Activated CD4-positive, CD25-positive, alpha-beta regulatory T cell treated with anti-CD3 and anti-CD28 coated beads, Interleukin-2, amount 50 U/mL, for 16 hours (primary cell): ENCODE measurements around the gene ZNF497.
"Not testable (repeated sequence)": the region's sequence is repeated elsewhere in the genome, so short reads cannot be mapped to it uniquely, and the experiment has no call there.

Experiments
- DNase-seq: peaks from one replicate; pipeline ENCODE4 v3.0.0-alpha.2; 2020; ENCODE audit warnings: low read depth, low spot score

Gene ZNF497

DNA sequence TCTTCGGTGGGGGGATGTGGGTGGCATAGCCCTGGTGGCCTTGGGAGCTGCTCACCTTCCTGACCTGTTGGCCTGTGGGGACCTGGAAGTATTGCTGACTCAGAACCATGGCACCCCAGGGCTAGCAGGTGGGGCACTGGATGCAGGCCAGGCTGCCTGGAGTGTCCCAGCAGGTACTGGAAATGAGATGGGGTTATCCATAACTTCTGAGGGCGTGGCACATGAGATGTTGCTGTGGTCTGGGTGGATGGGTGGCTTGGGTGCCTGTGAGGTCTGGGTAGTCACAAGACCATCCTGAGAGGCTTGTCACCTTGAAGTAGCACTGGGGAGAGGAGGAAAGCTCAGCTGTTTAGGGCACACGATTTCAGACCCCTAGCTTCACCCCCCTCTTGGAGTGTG lies 32.3 kb upstream of the ZNF497 start:
- no peak for DNase-seq

DNA sequence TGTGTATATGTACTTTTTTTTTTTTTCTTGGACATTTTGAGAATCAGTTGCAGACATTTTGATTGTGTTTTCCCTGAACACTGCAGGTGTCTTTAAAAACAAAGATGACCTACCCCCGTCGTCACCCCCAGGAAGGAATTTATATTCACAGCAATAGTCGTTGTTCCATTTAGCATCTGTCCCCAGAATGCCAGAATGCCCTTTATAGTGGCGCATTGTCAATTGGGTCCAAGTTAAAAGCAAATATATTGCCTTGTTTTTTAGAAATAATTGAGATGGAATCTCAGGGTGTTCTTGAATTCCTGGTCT lies 31.1 kb upstream of the ZNF497 start:
- DNase-seq, result no peak

DNA sequence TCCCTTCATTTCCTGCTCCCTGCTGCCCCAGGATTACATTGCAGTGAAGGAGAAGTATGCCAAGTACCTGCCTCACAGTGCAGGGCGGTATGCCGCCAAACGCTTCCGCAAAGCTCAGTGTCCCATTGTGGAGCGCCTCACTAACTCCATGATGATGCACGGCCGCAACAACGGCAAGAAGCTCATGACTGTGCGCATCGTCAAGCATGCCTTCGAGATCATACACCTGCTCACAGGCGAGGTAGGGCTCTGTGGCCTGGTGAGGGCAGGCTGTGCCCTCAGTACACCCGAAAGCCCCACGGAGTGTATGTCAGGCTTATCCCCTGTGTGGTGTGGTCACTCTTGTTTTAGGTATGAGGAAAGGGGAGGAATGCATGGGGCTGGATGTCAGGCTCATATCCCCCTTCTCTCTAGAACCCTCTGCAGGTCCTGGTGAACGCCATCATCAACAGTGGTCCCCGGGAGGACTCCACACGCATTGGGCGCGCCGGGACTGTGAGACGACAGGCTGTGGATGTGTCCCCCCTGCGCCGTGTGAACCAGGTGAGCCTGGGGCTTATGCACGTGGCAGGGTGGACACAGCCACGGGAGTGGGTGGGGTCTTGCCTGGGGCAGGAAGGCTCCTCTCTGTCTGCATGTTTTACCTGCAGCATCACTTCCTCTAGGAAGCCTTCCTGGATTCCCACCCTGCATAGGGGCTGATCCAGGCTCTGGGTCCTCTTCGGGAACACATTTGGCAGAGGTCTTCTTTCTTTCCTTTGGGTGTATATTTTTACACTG lies 30.6 kb upstream of the ZNF497 start:
- no peak for DNase-seq

DNA sequence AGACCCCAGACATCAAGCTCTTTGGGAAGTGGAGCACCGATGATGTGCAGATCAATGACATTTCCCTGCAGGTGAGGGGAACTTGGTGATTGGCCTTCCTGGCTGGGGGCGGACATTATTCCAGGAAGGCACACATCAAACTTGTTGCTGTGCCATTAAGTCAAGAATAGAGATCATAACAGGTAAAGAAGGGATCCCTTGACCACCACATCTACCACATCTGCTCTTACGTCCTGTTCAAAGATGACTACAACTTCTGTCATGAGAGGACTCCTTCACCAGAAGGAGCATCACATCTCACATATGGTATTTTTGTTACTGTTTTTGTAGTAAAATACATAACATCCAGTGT lies 25.6 kb upstream of the ZNF497 start:
- DNase-seq, result no peak

DNA sequence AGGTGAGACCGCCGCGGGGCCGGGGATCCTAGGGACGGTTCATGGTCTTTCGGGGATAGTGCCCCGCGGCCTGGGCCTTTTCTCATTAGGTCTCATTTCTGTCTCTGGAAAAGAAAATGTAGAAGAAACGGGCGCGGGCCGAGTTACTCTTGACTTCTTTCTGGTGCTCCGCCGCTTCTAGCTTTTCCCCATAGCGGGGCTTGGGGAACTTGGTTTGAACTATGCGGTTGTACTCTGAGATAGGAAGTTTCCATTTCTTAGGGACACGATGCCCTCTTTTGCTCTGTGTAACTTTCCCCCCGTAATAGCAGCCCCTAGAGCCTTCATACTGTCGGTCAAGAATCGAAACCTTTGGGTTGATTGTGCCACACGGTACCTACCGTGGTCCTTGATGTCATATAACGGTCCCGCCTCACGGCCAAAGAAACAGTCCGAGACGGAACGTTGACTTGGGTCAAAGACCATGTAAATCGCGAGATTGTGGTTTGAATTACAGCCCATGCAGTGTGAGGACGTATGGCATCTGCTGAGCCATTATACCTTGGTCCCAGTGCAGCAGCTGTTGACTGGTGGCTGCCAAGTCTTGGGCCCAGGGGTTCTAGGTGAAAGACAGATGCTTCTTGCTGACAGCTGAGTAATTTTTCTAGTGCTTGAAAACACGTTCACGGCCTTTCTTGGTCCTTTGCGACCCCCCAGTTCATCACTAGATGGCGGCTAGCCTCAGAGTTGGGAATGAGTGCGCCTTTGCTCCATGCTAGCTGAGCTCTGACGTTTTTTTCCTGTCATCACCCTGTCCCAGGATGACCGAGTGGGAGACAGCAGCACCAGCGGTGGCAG lies 25.0 kb upstream of the ZNF497 start:
- no peak for DNase-seq

DNA sequence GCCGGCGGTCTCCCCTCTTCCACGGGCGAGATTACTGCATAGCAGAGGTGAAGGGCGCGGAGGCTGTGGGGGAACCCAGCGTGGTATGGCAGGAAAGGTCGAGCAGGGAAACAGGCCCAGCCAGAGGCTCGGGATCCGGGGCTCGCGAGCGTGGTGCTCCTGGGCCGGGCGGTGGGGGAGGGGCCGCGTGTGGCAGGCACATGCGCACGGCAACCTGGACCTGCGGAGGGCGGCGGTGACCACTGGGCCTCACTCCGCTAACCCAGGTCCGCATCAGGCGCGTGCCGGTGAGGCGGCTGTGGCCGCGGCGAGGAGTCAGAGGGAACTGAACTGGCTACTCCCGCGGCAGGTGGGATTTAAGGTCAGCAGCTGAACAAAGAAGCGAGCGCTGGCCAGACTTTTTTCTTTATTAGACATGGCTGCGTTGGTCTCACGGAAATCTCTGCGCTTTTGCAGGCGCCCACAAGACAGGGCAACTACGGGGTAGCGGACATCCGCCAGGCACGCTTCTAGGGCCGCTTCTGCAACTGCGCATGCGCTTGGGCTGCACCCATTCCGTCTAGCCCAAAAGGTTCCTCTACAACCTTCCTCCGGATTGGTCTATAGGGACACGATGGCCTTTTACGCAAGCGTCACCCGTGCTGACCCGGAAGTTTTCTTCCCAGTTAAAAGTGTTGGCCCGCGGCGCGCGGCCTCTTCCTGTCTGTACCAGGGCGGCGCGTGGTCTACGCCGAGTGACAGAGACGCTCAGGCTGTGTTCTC lies 24.2 kb upstream of the ZNF497 start, which contains the start of gene RPS5:
TSS of gene RPS5 (plus strand) at position 694 of the 762 bp plus-strand sequence. CDS start 869 bp downstream, outside the sequence.
- DNase-seq, result peak; percentile 97

DNA sequence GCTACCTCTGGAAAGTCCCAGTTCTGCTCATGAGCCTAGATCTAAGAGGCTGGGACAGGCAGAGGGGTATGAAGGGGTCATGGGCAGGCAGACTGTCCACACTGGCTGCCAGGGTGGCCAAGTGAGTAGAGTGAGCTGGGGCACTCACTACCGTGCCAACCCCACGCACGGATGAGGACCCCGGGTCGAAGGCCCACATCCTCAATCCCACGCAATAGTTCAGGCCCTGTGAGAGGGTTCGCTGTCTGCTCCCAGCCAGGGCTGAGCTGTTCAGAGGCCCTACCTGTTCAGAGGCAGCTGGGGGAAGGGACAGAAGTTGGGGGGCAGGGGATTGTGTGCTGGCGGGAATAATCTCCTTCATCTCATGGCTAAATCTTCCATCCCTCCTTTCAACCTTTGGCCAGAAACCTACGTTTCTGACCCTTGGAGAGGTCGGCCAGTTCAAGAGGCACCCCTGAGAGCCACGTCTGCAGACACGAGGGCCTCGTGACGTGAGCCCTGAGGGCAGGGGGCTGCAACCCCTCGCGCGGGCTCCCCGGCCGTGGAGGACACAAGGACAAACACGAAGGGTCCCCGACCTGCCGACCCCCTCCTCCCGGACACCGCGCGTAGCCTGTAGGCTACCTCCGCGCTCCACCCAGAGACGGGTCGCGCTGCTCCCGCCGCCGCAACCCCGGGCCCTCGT lies 23.5 kb upstream of the ZNF497 start:
- no peak for DNase-seq

DNA sequence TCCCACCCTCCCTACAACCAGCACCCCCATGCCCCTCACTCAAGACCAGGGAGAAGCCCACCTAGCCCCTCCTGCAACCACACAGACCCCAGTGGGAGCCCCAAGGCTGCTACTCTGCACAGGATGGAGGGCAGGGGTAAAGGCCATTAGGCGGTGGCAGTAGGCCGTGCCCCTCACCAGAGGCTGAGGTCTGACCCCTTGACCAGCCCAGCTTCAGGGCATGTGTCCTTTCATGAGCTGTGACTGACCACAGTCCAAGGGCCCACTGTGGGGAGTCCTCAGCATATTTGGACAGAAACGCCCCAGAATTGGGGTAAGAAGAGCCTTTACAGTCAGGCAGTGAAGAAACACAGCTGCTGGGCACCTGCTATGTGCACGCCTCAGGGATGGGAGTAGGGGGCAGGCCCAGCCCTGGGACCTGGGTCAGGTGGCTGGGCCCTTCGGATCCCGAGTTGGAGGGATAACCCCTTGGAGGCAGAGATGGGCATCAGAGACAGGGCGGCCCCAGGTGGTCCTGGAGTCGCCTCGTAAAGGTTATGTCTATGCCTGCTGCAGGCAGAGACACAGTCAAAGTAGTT lies 22.9 kb upstream of the ZNF497 start:
- DNase-seq, result no peak

DNA sequence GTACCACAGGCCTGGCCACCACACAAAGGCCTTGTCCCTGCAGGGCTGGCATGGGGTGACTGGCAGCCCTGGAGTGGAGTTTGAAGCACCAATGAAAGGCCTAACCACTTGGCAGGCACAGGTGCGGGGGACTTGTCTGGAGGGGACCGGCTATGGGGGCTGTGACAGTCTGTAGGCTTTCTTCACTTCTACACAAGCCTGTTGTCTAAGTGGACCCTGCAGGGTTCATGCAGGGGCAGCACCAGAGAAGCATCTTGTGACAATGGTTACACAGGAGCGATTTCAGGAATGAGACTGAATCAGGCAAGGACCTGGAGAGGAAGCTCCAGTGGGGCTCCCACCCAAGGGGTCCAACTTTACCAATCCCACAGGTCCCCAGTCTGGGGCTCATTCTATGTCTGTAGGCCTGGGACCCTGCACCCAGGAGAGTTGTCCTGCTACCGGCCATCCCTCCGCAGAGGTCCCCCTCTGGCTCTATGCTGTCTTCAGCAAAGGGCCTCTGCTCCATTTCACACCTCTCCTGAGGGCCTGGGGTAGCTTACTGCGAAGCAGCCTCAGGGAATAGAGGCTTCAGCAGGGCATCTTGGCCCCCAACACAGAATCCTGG lies 20.5 kb upstream of the ZNF497 start:
- no peak for DNase-seq

DNA sequence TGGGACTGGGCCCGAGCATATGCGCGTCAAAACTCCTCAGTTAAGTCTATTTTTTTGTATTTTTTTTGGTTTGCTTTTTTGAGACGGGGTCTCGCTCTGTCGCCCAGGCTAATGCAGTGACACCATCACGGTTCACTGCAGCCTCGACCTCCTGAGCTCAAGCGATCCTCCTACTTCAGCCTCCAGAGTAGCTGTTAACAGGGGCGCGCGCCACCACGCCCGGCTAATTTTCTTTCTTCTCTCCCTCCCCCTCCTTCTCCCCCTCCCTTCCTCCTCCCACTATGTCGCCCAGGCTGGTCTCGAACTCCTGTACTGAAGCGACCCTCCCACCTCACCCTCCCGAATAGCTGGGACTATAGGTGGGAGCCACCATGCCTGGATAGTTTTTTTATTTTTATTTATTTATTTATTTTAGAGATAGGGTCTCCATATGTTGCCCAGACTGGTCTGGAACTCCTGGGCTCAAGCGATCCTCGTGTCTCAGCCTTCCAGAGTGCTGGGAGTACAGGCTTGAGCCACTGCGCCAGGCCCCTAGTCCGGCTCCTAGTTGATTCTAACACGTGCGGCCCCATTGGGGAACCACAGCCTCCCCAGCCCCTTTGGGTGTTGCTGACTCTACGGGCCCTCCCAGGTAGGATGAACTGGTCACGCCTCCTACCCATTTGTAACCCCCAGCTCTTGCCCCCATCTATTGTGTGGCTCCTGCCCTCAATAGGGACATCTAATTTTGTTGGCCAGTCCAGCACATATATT lies 19.1 kb upstream of the ZNF497 start:
- DNase-seq, result no peak

DNA sequence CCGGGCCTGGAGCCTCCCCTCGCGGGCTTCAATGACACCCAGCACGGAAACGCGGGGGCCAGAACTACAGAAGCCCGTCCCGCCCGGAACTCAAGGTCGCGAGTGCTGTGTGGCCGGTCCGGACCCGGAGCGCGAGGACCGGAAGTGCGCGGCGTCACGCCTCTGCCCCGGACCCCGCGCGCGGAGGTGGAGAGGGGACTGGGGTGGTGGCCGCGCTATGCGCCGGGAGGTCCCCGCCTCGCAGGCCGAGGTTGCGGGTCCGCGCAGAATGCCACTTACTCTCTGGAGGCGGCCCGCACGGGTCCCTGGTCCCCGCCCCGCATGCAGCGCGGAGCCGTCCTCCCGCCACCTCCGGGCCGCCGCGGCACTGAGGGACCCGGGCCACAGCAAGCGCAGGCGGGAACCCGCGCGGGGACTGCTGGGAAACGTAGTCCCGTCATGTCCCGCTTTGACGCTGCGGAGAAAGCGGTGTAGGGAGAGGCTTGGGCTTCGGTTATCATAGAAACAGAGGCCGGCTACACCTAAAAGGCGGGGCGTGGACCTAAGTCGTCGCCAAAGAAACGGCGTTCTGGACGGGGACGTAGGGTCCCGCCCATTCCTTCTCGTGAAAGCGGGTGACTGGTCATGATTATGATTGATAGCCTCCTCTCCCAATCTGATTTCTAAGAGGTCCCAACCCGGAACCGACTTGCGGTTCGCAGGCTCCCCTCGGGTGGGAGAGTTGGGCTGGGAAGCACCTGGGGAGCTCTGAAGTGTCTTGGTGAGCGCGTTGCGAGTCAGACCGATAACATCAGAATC lies 18.3 kb upstream of the ZNF497 start, which contains the start of gene ZNF837:
TSS of gene ZNF837 (minus strand) at position 369 of the 798 bp plus-strand sequence. CDS start 11,698 bp downstream, outside the sequence.
- DNase-seq, result peak; percentile 97

DNA sequence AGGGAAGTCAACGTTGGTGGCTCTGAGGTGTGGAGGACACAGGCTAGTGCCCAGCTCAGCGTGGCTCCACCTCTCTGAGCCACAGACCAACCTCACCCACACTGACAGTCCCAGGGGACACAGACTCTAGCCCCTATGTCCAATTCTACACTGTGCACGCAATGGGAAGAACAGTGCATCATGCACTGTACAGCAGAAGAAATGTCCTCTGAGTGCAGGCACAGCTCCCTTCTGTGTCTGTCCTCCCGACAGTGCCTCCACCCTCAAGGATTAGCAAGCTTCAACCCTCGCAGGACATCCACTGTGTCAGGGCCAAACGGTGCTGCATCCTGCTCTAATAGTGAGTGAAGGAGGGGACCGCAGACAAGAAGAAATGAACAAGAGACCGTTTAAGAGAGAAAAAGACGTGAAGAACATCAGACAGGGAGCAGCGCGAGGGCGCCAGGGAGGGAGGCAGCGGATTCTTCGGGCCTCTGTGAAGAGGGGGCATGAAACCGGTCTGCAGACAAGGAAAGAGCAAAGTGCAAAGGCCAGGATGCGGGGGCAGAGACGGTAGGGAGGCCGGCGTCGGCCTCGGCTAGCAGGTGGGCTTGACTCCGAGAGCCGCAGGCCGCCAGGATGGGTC lies 17.6 kb upstream of the ZNF497 start:
- DNase-seq, result no peak

DNA sequence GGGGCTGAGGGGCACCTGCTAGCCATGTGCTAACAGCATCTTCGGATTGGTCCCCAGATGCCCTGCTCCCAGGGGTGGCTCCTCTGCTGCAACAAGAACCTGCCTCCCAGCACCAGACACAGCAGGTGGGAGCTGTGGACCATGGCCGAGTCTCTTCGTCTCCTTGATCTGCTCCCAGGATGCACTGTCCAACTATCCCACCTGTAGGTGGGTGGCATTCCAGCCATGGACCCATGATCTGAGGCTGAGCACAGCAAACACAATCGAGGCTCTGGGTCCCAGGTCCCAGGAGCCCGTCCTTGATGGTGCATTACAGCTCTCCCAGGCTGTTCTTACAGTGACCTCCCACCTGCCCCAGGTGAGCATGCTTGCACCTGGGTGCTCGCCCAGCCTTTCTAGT lies 16.7 kb upstream of the ZNF497 start:
- no peak for DNase-seq

DNA sequence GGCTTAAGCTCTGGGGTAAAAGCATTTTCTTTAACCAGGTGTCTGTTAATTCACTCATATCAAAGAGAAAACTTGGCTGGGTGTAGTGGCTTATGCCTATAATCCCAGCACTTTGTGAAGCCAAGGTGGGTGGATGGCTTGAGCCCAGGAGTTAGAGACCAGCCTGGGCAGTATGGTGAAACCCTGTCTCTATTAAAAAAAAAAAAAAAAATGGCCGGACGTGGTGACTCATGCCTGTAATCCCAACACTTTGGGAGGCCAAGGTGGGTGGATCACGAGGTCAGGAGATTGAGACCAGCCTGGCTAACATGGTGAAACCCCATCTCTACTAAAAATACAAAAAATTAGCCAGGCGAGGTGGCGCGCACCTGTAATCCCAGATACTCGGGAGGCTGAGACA lies 14.2 kb upstream of the ZNF497 start:
- DNase-seq, result not testable (repeated sequence)

DNA sequence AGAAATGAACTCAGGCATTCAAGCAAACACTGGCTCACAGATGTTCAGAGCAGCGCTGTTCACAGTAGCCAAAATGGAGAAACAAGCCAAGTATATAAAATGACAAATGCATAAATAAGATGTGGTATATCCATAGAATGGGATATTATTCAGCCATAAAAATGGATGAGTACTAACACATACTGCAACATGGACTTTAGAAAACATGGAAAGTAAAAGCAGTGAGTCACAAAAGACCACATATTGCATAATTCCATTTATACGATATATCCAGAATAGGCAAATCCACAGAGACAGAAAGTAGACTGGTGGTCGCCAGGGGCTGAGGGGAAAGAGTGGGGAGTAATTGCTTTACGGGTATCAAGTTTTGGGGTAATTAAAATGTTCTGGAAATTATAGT lies 11.6 kb upstream of the ZNF497 start:
- no peak for DNase-seq

DNA sequence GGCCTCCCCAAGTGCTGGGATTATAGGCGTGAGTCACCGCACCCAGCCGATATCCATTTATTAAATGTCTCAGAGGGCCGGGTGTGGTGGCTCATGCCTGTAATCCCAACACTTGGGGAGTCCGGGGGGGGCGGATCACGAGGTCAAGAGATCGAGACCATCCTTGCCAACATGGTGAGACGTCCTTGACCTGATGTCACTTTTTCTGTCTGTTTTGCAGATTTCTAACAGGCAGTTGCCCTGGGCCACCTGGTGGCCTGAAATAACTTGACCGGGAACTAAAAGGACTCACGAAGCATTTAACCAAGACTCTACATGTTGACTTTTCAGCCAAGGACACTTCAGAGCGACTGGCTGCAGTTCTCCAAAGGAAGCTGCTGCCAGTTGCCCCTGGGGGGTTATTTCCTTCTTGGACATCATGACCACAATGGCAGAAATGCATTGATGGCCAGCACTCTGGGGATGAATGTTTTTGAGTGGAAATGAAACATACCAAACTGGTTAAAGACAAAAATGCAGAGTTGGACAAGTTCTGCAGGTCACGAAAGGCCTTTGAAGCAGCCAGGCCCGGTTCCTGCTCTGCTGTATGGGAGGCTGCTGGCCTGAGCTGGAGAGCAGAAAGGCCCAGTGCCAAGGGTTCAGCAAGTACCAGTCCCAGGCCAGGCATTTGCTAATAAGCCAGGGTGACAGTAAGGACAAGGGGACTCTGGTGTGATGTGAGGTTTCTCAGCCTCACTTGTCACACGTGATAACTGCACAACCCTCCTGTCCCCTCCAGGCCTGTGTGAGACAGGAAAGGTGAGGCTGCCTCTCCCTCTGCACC lies 10.0 kb upstream of the ZNF497 start:
- no peak for DNase-seq

DNA sequence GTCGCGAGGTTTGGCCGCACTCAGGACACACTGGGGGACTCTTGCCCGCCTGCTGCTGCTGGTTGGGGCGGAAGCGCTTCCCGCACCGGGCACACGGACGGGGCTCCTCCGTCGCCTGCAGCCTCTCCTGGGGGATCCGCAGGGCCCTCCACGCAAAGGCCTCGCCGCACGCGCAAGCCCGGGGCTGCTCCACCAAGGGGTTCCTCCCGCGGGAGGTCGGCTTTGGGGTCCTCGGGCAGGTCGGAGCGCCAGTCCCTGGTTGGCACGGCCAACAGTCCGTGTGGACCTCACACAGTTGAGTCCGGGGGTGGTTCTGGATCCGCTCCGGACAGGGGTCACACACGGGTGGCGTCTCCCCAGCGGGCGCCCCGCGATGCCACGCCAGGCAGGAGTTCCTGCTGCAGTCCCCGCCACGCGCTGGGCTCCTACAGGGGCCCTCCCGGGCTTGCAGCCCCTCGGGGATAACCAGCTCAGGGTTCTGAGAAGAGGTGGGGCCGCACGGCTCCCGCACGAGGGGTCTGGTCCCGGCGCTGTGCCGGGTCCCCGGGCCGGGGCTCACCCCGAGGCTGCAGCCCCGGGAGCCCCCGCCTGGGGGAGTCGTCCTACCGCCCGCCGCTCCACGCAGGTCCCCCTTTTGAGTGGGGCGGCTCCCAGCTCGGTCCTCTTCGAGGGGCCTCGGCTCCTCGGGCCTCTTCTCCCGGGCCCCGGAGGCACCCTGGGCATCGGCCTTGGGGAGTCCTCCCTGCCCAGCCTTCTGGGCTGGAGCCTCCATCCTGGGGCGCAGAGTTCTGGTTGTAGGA lies 6.2 kb upstream of the ZNF497 start:
- DNase-seq, result no peak
